Measurements from ENCODE around the gene NT5C3B. TPM values are rescaled to one million over a fixed set of nuclear protein-coding genes. Genes with fewer than 3 reads are reported as not detected.
"Not testable (repeated sequence)": the region's sequence is repeated elsewhere in the genome, so short reads cannot be mapped to it uniquely, and the experiment has no call there.

The NT5C3B gene
- total and polyA plus RNA-seq, 4 donors, result 15.3 to 32.0 (median 26.9) TPM

DNA sequence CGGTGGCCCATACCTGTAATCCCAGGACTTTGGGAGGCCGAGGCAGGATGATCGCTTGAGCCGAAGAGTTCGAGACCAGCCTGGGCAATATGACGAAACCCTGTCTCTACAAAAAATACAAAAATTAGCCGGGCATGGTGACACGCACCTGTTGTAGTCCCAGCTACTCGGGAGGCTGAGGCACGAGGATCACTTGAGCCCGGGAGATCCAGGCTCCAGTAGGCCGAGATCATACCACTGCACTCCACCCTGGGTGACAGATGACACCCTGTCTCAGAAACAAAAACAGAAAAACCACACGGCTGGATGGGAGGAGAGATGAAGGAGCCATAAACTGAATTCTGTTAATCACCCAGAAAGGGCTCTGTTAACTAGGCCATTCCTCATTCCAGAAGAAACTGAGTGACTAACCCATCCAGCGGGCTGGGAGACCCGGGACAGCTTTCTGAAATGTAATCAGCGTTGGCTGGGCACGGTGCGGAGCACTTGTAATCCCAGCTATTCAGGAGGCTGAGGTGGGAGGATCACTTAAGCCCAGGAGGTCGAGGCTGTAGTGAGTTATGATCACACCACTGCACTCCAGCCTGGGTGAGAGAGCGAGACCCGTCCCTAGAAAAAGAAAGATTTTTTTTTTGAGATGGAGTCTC lies 641 bp upstream of the NT5C3B start:
- Histone ChIP-seq H3K9me3 (ENCODE audit: control insufficient read depth in 4 of 4, low read length in 3 of 4) (no peaks in the 10 kb centered on the region), H3K27ac (ENCODE audit: low read depth in 1 of 2, low read length in 2 of 2) (no peak overlapping the region), H3K27me3 (ENCODE audit: control insufficient read depth in 4 of 4, insufficient read depth in 4 of 4, low read length in 3 of 4) (no peaks in the 10 kb centered on the region), H3K4me1 (ENCODE audit: control insufficient read depth in 4 of 4, insufficient read depth in 4 of 4, low read length in 3 of 4) (peaks cover 1 to 9% (median 5%) of the 10 kb centered on the region in 4 donors), H3K4me3 (ENCODE audit: low read depth in 1 of 3, low read length in 3 of 3) (peak overlapping the region; percentile 59 to 81 (median 79)), H3K36me3 (ENCODE audit: control insufficient read depth in 4 of 4, insufficient read depth in 3 of 4, low read depth in 1 of 4, low read length in 3 of 4) (peaks cover 2 to 5% (median 3%) of the 10 kb centered on the region in 4 donors), H3K9ac (ENCODE audit: low read depth in 1 of 2, low read length in 2 of 2) (no peak overlapping the region)
- no peak for TF ChIP-seq GABPA (IDR thresholded peaks at IDR 0.05 in 1 of 2, conservative IDR thresholded peaks at IDR 0.05 in 1 of 2)
- no peak for TF ChIP-seq TAF1 (conservative IDR thresholded peaks at IDR 0.05)
- TF ChIP-seq EGR1 (IDR thresholded peaks at IDR 0.05; ENCODE audit: low read depth in 2 of 2), result no peak
- TF ChIP-seq SP1 (IDR thresholded peaks at IDR 0.05), result no peak
- TF ChIP-seq, protein P1, sequence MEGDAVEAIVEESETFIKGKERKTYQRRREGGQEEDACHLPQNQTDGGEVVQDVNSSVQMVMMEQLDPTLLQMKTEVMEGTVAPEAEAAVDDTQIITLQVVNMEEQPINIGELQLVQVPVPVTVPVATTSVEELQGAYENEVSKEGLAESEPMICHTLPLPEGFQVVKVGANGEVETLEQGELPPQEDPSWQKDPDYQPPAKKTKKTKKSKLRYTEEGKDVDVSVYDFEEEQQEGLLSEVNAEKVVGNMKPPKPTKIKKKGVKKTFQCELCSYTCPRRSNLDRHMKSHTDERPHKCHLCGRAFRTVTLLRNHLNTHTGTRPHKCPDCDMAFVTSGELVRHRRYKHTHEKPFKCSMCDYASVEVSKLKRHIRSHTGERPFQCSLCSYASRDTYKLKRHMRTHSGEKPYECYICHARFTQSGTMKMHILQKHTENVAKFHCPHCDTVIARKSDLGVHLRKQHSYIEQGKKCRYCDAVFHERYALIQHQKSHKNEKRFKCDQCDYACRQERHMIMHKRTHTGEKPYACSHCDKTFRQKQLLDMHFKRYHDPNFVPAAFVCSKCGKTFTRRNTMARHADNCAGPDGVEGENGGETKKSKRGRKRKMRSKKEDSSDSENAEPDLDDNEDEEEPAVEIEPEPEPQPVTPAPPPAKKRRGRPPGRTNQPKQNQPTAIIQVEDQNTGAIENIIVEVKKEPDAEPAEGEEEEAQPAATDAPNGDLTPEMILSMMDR (IDR thresholded peaks at IDR 0.05; ENCODE audit: low read depth, low read length, missing input control), result no peak
- no peak for TF ChIP-seq NR2F2 (IDR thresholded peaks at IDR 0.05)
- no peak for TF ChIP-seq YY1 (IDR thresholded peaks at IDR 0.05)
- TF ChIP-seq FOXA1 (IDR thresholded peaks at IDR 0.05), result no peak
- TF ChIP-seq HNF4A (conservative IDR thresholded peaks at IDR 0.05), result no peak
- TF ChIP-seq JUND (IDR thresholded peaks at IDR 0.05), result no peak
- TF ChIP-seq, protein P2, sequence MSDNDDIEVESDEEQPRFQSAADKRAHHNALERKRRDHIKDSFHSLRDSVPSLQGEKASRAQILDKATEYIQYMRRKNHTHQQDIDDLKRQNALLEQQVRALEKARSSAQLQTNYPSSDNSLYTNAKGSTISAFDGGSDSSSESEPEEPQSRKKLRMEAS (IDR thresholded peaks at IDR 0.05), result no peak
- TF ChIP-seq, protein P3, sequence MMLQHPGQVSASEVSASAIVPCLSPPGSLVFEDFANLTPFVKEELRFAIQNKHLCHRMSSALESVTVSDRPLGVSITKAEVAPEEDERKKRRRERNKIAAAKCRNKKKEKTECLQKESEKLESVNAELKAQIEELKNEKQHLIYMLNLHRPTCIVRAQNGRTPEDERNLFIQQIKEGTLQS (IDR thresholded peaks at IDR 0.05), result no peak
- DNase-seq (ENCODE audit: low spot score), result no peak
- 64% methylated on average over 21 of the region's 21 CpGs for WGBS

DNA sequence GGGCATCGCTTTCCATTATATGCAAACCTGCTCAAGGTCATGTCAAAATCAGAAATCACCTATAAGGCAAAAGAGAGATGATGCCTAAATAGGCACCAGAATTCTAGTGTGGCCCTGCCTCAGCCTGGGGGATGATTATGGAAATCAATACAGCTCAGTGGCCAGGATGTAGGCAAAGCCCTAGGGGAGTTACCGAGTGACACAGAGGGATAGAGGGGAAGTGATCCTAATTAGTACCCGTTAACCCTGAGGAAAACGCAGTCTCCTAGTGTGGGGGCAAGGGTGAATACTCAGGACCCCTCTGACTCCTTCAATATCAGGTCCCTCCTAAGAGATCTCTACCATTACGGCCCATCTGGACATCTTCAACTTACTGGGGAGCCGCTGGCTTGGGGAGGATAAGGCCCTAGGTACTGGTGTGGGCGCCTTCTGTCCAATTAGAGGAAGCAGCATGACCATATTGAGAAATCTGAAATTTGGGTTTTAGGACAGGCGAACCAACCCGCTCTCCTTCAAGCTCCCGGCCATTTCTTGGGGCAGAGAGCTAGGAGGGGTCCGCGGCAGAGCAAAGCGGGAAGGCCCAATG lies 725 bp downstream of the NT5C3B start:
- no peak overlapping the region for H3K27ac ChIP-seq (ENCODE audit: low read depth in 1 of 2, low read length in 2 of 2)
- no peaks in the 10 kb centered on the region for H3K27me3 ChIP-seq (ENCODE audit: control insufficient read depth in 4 of 4, insufficient read depth in 4 of 4, low read length in 3 of 4)
- no peak for TF ChIP-seq RAD21 (IDR thresholded peaks at IDR 0.05)
- WGBS, result 27% methylated on average over 13 of the region's 13 CpGs
- no peak for DNase-seq (ENCODE audit: low spot score)
- no peak overlapping the region for H3K9ac ChIP-seq (ENCODE audit: low read depth in 1 of 2, low read length in 2 of 2)
- no peaks in the 10 kb centered on the region for H3K9me3 ChIP-seq (ENCODE audit: control insufficient read depth in 4 of 4, low read length in 3 of 4)
- peaks cover 1 to 9% (median 5%) of the 10 kb centered on the region in 4 donors for H3K4me1 ChIP-seq (ENCODE audit: control insufficient read depth in 4 of 4, insufficient read depth in 4 of 4, low read length in 3 of 4)
- peak overlapping the region; percentile 57 to 81 (median 59) for H3K4me3 ChIP-seq (ENCODE audit: low read depth in 1 of 3, low read length in 3 of 3)
- H3K36me3 ChIP-seq (ENCODE audit: control insufficient read depth in 4 of 4, insufficient read depth in 3 of 4, low read depth in 1 of 4, low read length in 3 of 4), result peaks cover 5 to 15% (median 9%) of the 10 kb centered on the region in 4 donors

DNA sequence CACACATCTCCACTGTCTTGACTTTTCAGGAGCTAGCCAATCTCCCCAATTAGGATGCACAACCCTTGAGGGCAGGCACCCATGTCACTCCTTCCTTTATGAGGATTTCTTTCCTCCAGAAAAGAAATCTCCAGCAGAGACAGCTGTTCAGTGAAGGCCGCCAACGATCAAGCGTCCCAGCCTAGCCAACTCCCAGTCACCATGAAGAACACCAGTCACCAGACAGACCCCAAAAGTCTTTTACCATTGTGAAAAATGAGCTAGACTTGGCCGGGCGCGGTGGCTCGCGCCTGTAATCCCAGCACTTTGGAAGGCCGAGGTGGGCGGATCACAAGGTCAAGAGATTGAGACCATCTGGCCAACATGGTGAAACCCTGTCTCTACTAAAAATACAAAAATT lies 6.1 kb downstream of the NT5C3B start:
- not testable (repeated sequence) for DNase-seq (ENCODE audit: low spot score)
- peaks cover 9 to 38% (median 18%) of the 10 kb centered on the region in 4 donors for H3K36me3 ChIP-seq (ENCODE audit: control insufficient read depth in 4 of 4, insufficient read depth in 3 of 4, low read depth in 1 of 4, low read length in 3 of 4)
- WGBS, result 88% methylated on average over 10 of the region's 10 CpGs

More for the DNA sequence above, 6.1 kb downstream of the NT5C3B start:
- H3K4me1 ChIP-seq (ENCODE audit: control insufficient read depth in 4 of 4, insufficient read depth in 4 of 4, low read length in 3 of 4); H3K27ac ChIP-seq (ENCODE audit: low read depth in 1 of 2, low read length in 2 of 2); H3K9ac ChIP-seq (ENCODE audit: low read depth in 1 of 2, low read length in 2 of 2); H3K9me3 ChIP-seq (ENCODE audit: control insufficient read depth in 4 of 4, low read length in 3 of 4); H3K27me3 ChIP-seq (ENCODE audit: control insufficient read depth in 4 of 4, insufficient read depth in 4 of 4, low read length in 3 of 4); H3K4me3 ChIP-seq (ENCODE audit: low read depth in 1 of 3, low read length in 3 of 3): not testable (repeated sequence)

Measured in liver (tissue), 9 donors.